ENCODE results near the gene RGPD5. TPM values are rescaled to one million over a fixed set of nuclear protein-coding genes. Genes with fewer than 3 reads are reported as not detected.
A peak's percentile ranks its signal among the peaks of the same experiment; 100 is the strongest.
"Not testable (repeated sequence)": the region's sequence is repeated elsewhere in the genome, so short reads cannot be mapped to it uniquely, and the experiment has no call there.

RGPD5 gene
- total RNA-seq, 1 experiment from 2014 or later, result 34.7 TPM

GRCh38 chr2:109782446-109782993 lies 11.6 kb upstream of the RGPD5 start:
- CTCF ChIA-PET; H3K4me1 Mint-ChIP-seq; DNase-seq (ENCODE audit: low spot score); ATAC-seq; POLR2A ChIA-PET; H3K4me3 Mint-ChIP-seq; H3K27me3 Mint-ChIP-seq (ENCODE audit: low read depth); H3K36me3 Mint-ChIP-seq; H3K9me3 Mint-ChIP-seq; H3K27ac Mint-ChIP-seq: not testable (repeated sequence)

GRCh38 chr2:109791530-109792279 lies 2.4 kb upstream of the RGPD5 start:
- CTCF ChIA-PET, result not testable (repeated sequence)

DNA sequence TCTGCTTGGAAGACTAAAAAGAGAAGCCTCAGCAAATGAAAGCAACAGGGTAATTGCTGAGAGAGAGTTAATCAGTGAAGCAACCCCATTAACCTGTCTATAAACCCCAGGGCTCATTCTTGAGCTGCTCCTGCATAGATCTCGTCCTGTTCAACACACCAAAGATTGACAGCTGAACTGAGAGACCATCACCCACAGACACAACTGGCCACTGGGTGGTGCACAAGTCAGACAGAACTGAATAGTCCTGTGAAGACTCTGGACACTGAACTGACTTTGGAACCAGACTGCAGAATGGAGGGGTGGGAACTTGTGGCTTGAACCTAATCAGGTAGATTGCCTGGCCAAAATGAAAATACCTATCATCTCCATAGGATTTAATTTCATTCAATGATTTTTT lies 1.4 kb upstream of the RGPD5 start:
- H3K4me3 Mint-ChIP-seq; H3K27ac Mint-ChIP-seq; CTCF ChIA-PET; H3K4me1 Mint-ChIP-seq; H3K9me3 Mint-ChIP-seq; DNase-seq (ENCODE audit: low spot score); H3K27me3 Mint-ChIP-seq (ENCODE audit: low read depth); POLR2A ChIA-PET; H3K36me3 Mint-ChIP-seq: not testable (repeated sequence)
- peak; percentile 44 for ATAC-seq

More at GRCh38 chr2:109791530-109792279, 2.4 kb upstream of the RGPD5 start:
- H3K27me3 Mint-ChIP-seq (ENCODE audit: low read depth); H3K4me1 Mint-ChIP-seq; H3K9me3 Mint-ChIP-seq; H3K36me3 Mint-ChIP-seq; H3K4me3 Mint-ChIP-seq; H3K27ac Mint-ChIP-seq; ATAC-seq; POLR2A ChIA-PET; DNase-seq (ENCODE audit: low spot score): not testable (repeated sequence)

DNA sequence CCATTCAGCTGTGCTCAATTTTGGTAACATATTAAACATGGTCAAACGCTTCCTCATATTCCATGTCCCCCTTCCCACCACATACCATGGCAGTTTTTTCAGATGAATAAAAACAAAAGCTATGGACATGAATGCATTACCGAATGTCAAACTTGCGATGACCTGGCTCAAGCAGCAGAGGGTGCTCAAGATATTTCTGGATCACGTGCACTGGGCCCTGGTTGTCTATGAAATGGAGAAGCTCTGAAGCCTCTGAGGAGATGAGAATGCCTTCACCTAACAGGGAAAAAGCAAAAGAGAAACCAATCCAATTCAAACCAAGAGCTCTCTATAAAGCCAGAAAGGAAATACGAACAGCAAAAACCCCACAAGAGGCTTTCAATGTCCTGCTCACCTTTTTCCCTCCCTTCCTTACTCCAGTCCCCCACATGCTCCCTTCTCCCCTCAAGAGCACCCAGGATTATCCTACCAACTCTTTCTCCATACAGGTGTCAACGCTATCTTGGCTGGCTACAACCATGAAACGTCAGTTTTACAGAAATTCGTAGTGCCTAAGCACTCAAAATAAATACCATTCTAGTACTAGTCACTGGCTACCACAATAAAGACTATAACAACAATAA lies 77.1 kb downstream of the RGPD5 start:
- ATAC-seq, result peak; percentile 87

DNA sequence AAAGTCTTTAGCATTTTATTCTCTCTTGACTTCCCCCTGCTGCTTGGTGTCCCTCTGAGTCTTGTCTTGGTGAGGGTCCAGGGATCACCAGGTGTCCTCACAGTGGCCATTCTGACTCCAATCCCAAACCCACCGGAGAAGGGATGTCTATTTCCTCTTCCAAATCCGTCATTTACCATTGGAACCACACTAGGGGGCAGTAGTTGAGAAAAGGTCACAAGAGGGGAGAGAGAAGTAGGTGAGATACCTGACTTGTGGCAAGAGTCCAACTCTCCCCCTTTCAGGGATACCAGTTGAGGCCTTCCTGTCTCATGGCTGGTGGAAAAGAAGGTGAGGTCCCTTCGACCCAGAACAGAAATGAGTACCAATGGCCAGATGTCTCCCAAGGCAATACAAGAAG lies 82.5 kb downstream of the RGPD5 start:
- H3K27ac Mint-ChIP-seq; H3K9me3 Mint-ChIP-seq; POLR2A ChIA-PET; H3K4me3 Mint-ChIP-seq; DNase-seq (ENCODE audit: low spot score); H3K27me3 Mint-ChIP-seq (ENCODE audit: low read depth); CTCF ChIA-PET; H3K36me3 Mint-ChIP-seq; H3K4me1 Mint-ChIP-seq: not testable (repeated sequence)
- peak; percentile 72 for ATAC-seq

More for the DNA sequence above, 77.1 kb downstream of the RGPD5 start:
- H3K9me3 Mint-ChIP-seq; H3K4me3 Mint-ChIP-seq; H3K27ac Mint-ChIP-seq; DNase-seq (ENCODE audit: low spot score); H3K4me1 Mint-ChIP-seq; POLR2A ChIA-PET; CTCF ChIA-PET; H3K36me3 Mint-ChIP-seq; H3K27me3 Mint-ChIP-seq (ENCODE audit: low read depth): not testable (repeated sequence)

DNA sequence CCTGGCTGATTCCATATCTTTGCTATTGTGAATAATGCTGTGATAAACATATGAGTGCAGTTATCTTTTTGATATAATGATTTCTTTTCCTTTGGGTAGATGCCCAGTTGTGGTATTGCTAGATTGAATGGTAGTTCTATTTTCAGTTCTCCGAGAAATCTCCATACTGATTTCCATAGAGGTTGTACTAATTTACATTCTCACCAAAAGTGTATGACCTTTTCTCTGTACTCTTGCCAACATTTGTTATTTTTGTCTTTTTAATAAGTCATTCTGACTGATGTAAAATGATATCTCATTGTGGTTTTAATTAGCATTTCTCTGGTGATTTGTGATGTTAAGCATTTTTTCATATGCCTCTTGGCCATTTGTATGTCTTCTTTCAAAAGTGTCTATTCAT lies 88.0 kb downstream of the RGPD5 start:
- H3K27me3 Mint-ChIP-seq (ENCODE audit: low read depth); CTCF ChIA-PET; H3K27ac Mint-ChIP-seq: not testable (repeated sequence)

GRCh38 chr2:109888414-109888813 lies 94.3 kb downstream of the RGPD5 start:
- H3K4me1 Mint-ChIP-seq, result not testable (repeated sequence)

More for the DNA sequence above, 88.0 kb downstream of the RGPD5 start:
- H3K4me3 Mint-ChIP-seq; H3K36me3 Mint-ChIP-seq; H3K4me1 Mint-ChIP-seq; ATAC-seq; DNase-seq (ENCODE audit: low spot score); H3K9me3 Mint-ChIP-seq; POLR2A ChIA-PET: not testable (repeated sequence)

DNA sequence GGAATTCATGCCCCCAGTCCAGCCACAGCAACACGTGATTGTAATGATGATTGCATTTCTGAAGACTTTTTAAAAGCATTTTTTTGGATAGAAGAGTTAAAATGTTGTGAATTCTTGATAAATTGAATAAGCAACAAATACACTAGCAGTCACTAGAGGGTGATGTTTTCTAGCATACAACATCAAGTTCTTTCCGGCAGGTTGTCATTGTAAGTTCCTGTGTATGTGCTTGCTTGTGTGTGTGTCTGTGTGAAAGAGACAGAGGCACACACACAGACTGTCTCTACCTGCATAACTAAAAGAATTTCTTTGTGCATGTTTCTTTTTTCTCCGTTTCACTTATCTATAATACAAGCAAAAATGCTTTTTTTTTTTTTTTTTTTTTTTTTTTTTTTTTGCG lies 95.8 kb downstream of the RGPD5 start:
- not testable (repeated sequence) for H3K36me3 Mint-ChIP-seq; H3K4me1 Mint-ChIP-seq; DNase-seq (ENCODE audit: low spot score)

More at GRCh38 chr2:109888414-109888813, 94.3 kb downstream of the RGPD5 start:
- H3K27me3 Mint-ChIP-seq (ENCODE audit: low read depth); H3K27ac Mint-ChIP-seq; H3K36me3 Mint-ChIP-seq; ATAC-seq; H3K4me3 Mint-ChIP-seq; CTCF ChIA-PET; H3K9me3 Mint-ChIP-seq; DNase-seq (ENCODE audit: low spot score); POLR2A ChIA-PET: not testable (repeated sequence)

GRCh38 chr2:109891024-109891423 lies 96.9 kb downstream of the RGPD5 start:
- POLR2A ChIA-PET; H3K27ac Mint-ChIP-seq; H3K36me3 Mint-ChIP-seq; H3K9me3 Mint-ChIP-seq; ATAC-seq; H3K4me3 Mint-ChIP-seq; CTCF ChIA-PET; DNase-seq (ENCODE audit: low spot score); H3K4me1 Mint-ChIP-seq; H3K27me3 Mint-ChIP-seq (ENCODE audit: low read depth): not testable (repeated sequence)

More for the DNA sequence above, 95.8 kb downstream of the RGPD5 start:
- H3K9me3 Mint-ChIP-seq; H3K4me3 Mint-ChIP-seq; ATAC-seq; H3K27ac Mint-ChIP-seq; POLR2A ChIA-PET; H3K27me3 Mint-ChIP-seq (ENCODE audit: low read depth); CTCF ChIA-PET: not testable (repeated sequence)

DNA sequence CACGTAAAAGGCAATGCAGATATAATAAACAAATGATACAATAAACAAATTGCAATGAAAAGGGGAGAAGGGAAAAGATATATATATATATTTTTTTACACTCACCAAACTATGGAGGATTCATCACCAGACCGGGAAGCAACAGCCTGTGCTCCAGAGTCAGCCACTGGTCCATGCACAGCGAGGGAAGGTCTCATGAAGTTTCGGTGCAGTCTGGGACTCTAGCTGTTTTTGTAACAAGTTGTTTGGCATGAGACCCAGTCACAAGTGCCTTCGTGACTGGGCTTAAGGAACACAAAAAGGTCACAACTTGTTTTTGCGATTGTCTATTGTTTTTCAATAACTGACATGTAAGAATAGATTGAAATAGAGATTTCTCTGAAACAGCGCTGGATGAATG lies 99.6 kb downstream of the RGPD5 start:
- H3K9me3 Mint-ChIP-seq; H3K4me1 Mint-ChIP-seq; CTCF ChIA-PET; H3K27me3 Mint-ChIP-seq (ENCODE audit: low read depth); ATAC-seq; H3K36me3 Mint-ChIP-seq; H3K4me3 Mint-ChIP-seq; POLR2A ChIA-PET; DNase-seq (ENCODE audit: low spot score); H3K27ac Mint-ChIP-seq: not testable (repeated sequence)

DNA sequence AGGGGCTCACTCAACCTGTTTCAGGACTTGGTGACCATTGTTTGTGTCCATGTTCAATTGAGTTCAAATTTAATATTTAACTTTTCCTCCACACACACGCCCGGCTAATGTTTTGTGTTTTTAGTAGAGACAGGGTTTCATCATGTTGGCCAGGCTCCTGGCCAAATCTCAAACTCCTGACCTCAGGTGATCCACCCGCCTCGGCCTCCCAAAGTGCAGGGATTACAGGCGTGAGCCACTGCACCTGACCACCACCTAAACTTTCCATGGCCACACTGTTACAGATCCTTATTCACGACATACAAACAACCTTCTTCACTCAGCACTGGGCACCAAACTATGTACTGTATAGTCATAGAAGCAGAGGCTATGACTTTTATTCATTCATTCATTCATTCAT lies 100.0 kb downstream of the RGPD5 start:
- DNase-seq (ENCODE audit: low spot score); H3K36me3 Mint-ChIP-seq; POLR2A ChIA-PET; ATAC-seq; H3K27ac Mint-ChIP-seq; H3K27me3 Mint-ChIP-seq (ENCODE audit: low read depth); H3K4me3 Mint-ChIP-seq; CTCF ChIA-PET; H3K9me3 Mint-ChIP-seq; H3K4me1 Mint-ChIP-seq: not testable (repeated sequence)

DNA sequence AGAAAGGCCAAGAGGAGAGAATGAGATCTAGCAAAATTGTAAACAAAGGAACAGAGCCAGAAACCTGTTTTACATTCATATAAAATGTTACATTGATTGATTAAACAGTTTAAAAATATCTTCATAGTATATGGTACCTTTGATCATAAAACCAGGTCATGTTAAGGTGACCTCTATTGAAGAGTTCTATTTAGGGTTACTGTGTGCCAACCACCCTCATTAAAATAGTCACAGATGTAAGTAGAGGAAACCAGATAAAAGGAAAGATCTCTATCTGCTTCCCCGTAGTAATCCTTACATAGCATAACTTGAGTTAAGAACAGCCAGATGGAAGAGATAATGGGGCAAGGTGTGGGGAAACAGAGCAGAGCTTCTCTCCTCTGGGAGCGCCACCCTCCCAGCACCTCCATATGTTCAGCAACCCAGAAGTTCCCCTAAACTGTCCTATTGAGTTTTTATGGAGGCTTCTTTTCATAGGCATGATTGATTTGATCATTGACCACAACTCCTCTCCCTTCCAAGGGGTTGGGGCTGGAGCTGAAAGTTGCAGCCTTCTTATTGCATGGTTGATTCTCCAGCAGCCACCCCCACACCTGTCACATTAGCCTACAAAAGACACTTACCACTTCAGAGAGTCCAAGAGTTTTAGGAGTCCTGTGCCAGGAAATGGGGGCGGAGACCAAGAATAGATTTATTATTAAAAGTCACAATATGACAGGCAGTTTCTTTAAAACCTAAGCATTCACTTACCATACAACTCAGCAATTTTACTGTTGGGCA lies 101.2 kb downstream of the RGPD5 start:
- H3K4me3 Mint-ChIP-seq; DNase-seq (ENCODE audit: low spot score); POLR2A ChIA-PET; CTCF ChIA-PET; H3K27me3 Mint-ChIP-seq (ENCODE audit: low read depth); H3K27ac Mint-ChIP-seq; H3K36me3 Mint-ChIP-seq; H3K4me1 Mint-ChIP-seq; H3K9me3 Mint-ChIP-seq; ATAC-seq: not testable (repeated sequence)

Measured in WTC11 (cell line).